Heart right ventricle (tissue), 16 donors: ENCODE data around the gene PPP5C. TPM values are rescaled to one million over a fixed set of nuclear protein-coding genes. Genes with fewer than 3 reads are reported as not detected.

Experiments
- ATAC-seq, 8 donors: fragments of 200-7000 bp; cut with Tn5 transposase; one replicate each; pipeline ENCODE4 v1.9.1; 2020; ENCODE audit warnings: mild to moderate bottlenecking in 8 of 8, moderate library complexity in 8 of 8, moderate number of reproducible peaks in 1 of 8
- DNase-seq, 2 donors: peaks; one replicate each; pipeline ENCODE4 v3.0.0-alpha.2; 2020
- H3K27ac ChIP-seq, 10 donors: fragments of 200-600 bp; sonication (generic) in 2 of 10; one replicate each; pipeline versions ENCODE4 v1.5.0 to v1.8.0; 2020 to 2022; ENCODE audit warnings: mild to moderate bottlenecking in 3 of 10
- H3K27me3 ChIP-seq, 7 donors: fragments of 200-600 bp; one replicate each; pipeline ENCODE4 v1.8.0; 2021 to 2022; ENCODE audit warnings: mild to moderate bottlenecking in 2 of 7
- H3K36me3 ChIP-seq, 9 donors: fragments of 200-600 bp; sonication (generic) in 1 of 9; one replicate each; pipeline versions ENCODE4 v1.5.0 to v1.8.0; 2020 to 2022; ENCODE audit warnings: mild to moderate bottlenecking in 2 of 9
- H3K4me1 ChIP-seq, 9 donors: fragments of 200-600 bp; sonication (generic) in 1 of 9; one replicate each; pipeline versions ENCODE4 v1.5.0 to v1.8.0; 2020 to 2022; ENCODE audit warnings: mild to moderate bottlenecking in 4 of 9
- H3K4me3 ChIP-seq, 10 donors: fragments of 200-600 bp; sonication (generic) in 2 of 10; one replicate each; pipeline versions ENCODE4 v1.5.0 to v1.8.0; 2020 to 2022; ENCODE audit warnings: mild to moderate bottlenecking in 7 of 10, moderate library complexity in 2 of 10
- H3K9me3 ChIP-seq, 11 donors: fragments of 200-600 bp in 10 of 11; sonication (generic) in 2 of 11; one replicate each; pipeline versions ENCODE4 v1.5.0 to v1.8.0; 2013 to 2022; ENCODE audit warnings: mild to moderate bottlenecking in 2 of 11, control low read depth in 1 of 11, moderate library complexity in 1 of 11
- CTCF ChIP-seq, 9 donors: fragments of 200-600 bp; sonication (generic) in 2 of 9; IDR thresholded peaks; one replicate each; pipeline versions ENCODE4 v1.5.0 to v1.8.0; 2021 to 2022; ENCODE audit warnings: antibody characterized with exemption in 9 of 9, mild to moderate bottlenecking in 5 of 9, moderate library complexity in 1 of 9
- WGBS, 2 donors: extraction: QIAGEN DNeasy Blood & Tissue Kit; methylation state at CpG; one replicate each; pipeline ENCODE4 v1.1.7; 2013; ENCODE audit warnings: inconsistent platforms in 1 of 2; 5-methylcytosine and 5-hydroxymethylcytosine counted together
- intact Hi-C, 10 donors: fragments of 100-400 bp; cut with DNase I; formaldehyde crosslinking; loops; one replicate each; pipeline versions ENCODE4 v1.11.1 to v1.14.2; 2022
- long read RNA-seq, 3 donors: library from polyadenylated mRNA; unstranded; transcript quantifications; one replicate each; pipeline ENCODE4 v2.0.0, GENCODE V29; 2020 to 2021
- polyA plus RNA-seq, 2 donors: library from polyadenylated mRNA; stranded (reverse); fragments of 200-250 nt; gene quantifications; one replicate each; pipeline ENCODE4 v1.2.3, GENCODE V29; 2013
- total RNA-seq, 10 donors: library from RNA; stranded (reverse); fragmentation: NEBNext Ultra II Directional in 3 of 10; extraction: Animal tissue kit (Norgen Biotek cat#: 25700) in 3 of 10; gene quantifications; one replicate each; pipeline versions ENCODE4 v1.2.1 to v1.2.4, GENCODE V29; 2021 to 2023
- donor health status: Arrhythmogenic right ventricular cardiomyopathy.
- donor health status: ischemic (EF 13 %, LVEDD 7.1; RV severe dilation, severe dysfunction).
- donor health status: healthy with polysubstance abuse.
- donor health status: DM: no; HTN: yes; CAD: no.
- donor health status: DM: no; HTN: no; CAD: no.
- donor health status: ischemic (EF 25% LVEDD 6.9; RV normal size, moderate dysfunction).
- donor health status: ischemic (EF 25% LVEDD 5.7; RV mildly dilated, moderate dysfunction).
- donor health status: healthy.
- donor health status: DM: yes; HTN: yes; CAD: no.
- donor health status: Ischemic cardiomyopathy.
- donor health status: ischemic (EF 35%, LVEDD 5.7; RV mildly dilated, moderate dysfunction).
- donor health status: nonischemic (EF 11% LVEDD 7.7; RV severe dilation, severe dysfunction).
- donor health status: DM: yes; HTN: yes; CAD: no.
- donor health status: PGD.
- donor health status: ischemic (EF 29% LVEDD 5.4; RV normal size, mild dysfunction).
- donor health status: nonischemic (EF 23%, LVEDD 6.1; RV moderate dilation, normal function).

The PPP5C gene
- total RNA-seq = 10 to 100 TPM; 69.9 to 89.5 (median 76.5) TPM
- polyA plus RNA-seq = 10 to 100 TPM; 51.6 to 80.3 TPM
- long read RNA-seq, donor 1, transcript PPP5C-201 (13 exons, 2,109 nt) = major isoform, 83 of 105 reads
- long read RNA-seq, donor 1, partial matches to known transcripts = 8 of 105 reads
- long read RNA-seq, donor 1, other reads (novel, unspliced or antisense) = 11 of 105 reads
- long read RNA-seq, donor 2, transcript PPP5C-201 (13 exons, 2,109 nt) = major isoform, 125 of 149 reads
- long read RNA-seq, donor 2, partial matches to known transcripts = 4 of 149 reads
- long read RNA-seq, donor 2, other reads (novel, unspliced or antisense) = 17 of 149 reads
- long read RNA-seq, donor 3, transcript PPP5C-201 (13 exons, 2,109 nt) = major isoform, 257 of 284 reads
- long read RNA-seq, donor 3, partial matches to known transcripts = 12 of 284 reads
- long read RNA-seq, donor 3, other reads (novel, unspliced or antisense) = 14 of 284 reads

GRCh38 chr19:46346821-46347571, at the start of gene PPP5C:
Gene PPP5C (plus strand): TSS chr19:46347087. CDS start chr19:46347097, 10 bp downstream.
- Histone ChIP-seq H3K27me3 (no peaks in the 10 kb centered on the region), H3K9me3 (no peaks in the 10 kb centered on the region), H3K4me3 (peak within 1 kb of the TSS; percentile 70 to 100 (median 95)), H3K27ac (peak within 1 kb of the TSS; percentile 55 to 97 (median 89)), H3K36me3 (peaks cover 0 to 10% (median 0%) of the 10 kb centered on the region in 9 donors), H3K4me1 (peaks cover 31 to 53% (median 50%) of the 10 kb centered on the region in 9 donors)
- peak; percentile 33 to 71 (median 66) for TF ChIP-seq CTCF (IDR thresholded peaks at IDR 0.05)
- peak; percentile 90 to 93 for DNase-seq
- intact Hi-C loops = loop anchor here in 4 of 10 donors (1.0 to 5.0 kb wide), 3 partner anchors 45 to 65 kb away; no protein-coding TSS in a partner anchor
- WGBS, 2 donors = 0% methylated on average over 62 of the region's 62 CpGs
- peak; percentile 84 to 89 (median 86) for ATAC-seq

GRCh38 chr19:46297700-46298478, 49.0 kb upstream of the PPP5C start:
- H3K4me3 ChIP-seq = peak overlapping the region; percentile 45 to 72 (median 60)
- DNase-seq = peak; percentile 85 to 89
- peak; percentile 46 to 79 (median 68) for ATAC-seq
- H3K27me3 ChIP-seq = peaks cover 0 to 18% (median 0%) of the 10 kb centered on the region in 7 donors
- TF ChIP-seq CTCF (IDR thresholded peaks at IDR 0.05) = peak; percentile 10 to 60 (median 54)
- intact Hi-C loops = loop anchor here in 2 of 10 donors (1.0 to 5.0 kb wide), 3 partner anchors 11 to 79 kb away; no protein-coding TSS in a partner anchor
- peaks cover 17 to 65% (median 46%) of the 10 kb centered on the region in 9 donors for H3K4me1 ChIP-seq
- peak overlapping the region; percentile 87 to 99 (median 96) for H3K27ac ChIP-seq
- H3K36me3 ChIP-seq = no peaks in the 10 kb centered on the region
- no peaks in the 10 kb centered on the region for H3K9me3 ChIP-seq
- 9 to 16% methylated on average over 18 to 19 of the region's 19 CpGs for WGBS, 2 donors

GRCh38 chr19:46298479-46299003, 48.3 kb upstream of the PPP5C start:
- peaks cover 0 to 3% (median 0%) of the 10 kb centered on the region in 9 donors for H3K36me3 ChIP-seq
- H3K4me1 ChIP-seq = peaks cover 23 to 71% (median 52%) of the 10 kb centered on the region in 9 donors
- TF ChIP-seq CTCF (IDR thresholded peaks at IDR 0.05) = no peak
- intact Hi-C loops = loop anchor here in 2 of 10 donors (2.0 to 5.0 kb wide), 2 partner anchors 16 to 79 kb away; no protein-coding TSS in a partner anchor
- peak overlapping the region; percentile 87 to 99 (median 96) for H3K27ac ChIP-seq
- no peak for DNase-seq
- WGBS, 2 donors = 4 to 7% methylated on average over 7 of the region's 7 CpGs
- H3K9me3 ChIP-seq = no peaks in the 10 kb centered on the region
- peaks cover 0 to 18% (median 0%) of the 10 kb centered on the region in 7 donors for H3K27me3 ChIP-seq
- H3K4me3 ChIP-seq = peak overlapping the region; percentile 45 to 72 (median 60)
- ATAC-seq = peak in 6 of 8 donors; percentile 1 to 9 (median 4)
